Liver (tissue), 3 donors: Measurements from ENCODE around the gene MCF2L.

ENCODE experiments used
- CTCF ChIP-seq: fragments of 150-350 bp; IDR thresholded peaks from 2 replicates; pipeline ENCODE4 v1.5.1; 2017; ENCODE audit warnings: improper control_type of control experiment, low read depth, low read length; ENCODE audit not compliant: missing input control
- EGR1 ChIP-seq, 2 donors: IDR thresholded peaks; 2 replicates each; pipeline ENCODE4 v1.6.1; 2016 to 2018; ENCODE audit warnings: antibody characterized with exemption in 2 of 2, low read depth in 2 of 2
- GABPA ChIP-seq, 2 donors: IDR thresholded peaks in 1 of 2; conservative IDR thresholded peaks in 1 of 2; 2 replicates each; pipeline ENCODE4 v1.6.1; 2016; ENCODE audit warnings: antibody characterized with exemption in 2 of 2, mild to moderate bottlenecking in 1 of 2, moderate library complexity in 1 of 2
- HNF4G ChIP-seq: IDR thresholded peaks from 2 replicates; pipeline ENCODE4 v1.6.1; 2016; ENCODE audit warnings: antibody characterized with exemption
- MAX ChIP-seq: IDR thresholded peaks from 2 replicates; pipeline ENCODE4 v1.6.1; 2016; ENCODE audit warnings: antibody characterized with exemption
- SP1 ChIP-seq: IDR thresholded peaks from 2 replicates; pipeline ENCODE4 v1.6.1; 2018; ENCODE audit warnings: antibody characterized with exemption, mild to moderate bottlenecking
- TAF1 ChIP-seq: conservative IDR thresholded peaks from 2 replicates; pipeline ENCODE4 v1.6.1; 2016; ENCODE audit warnings: antibody characterized with exemption, mild to moderate bottlenecking
- YY1 ChIP-seq: IDR thresholded peaks from 2 replicates; pipeline ENCODE4 v1.6.1; 2016; ENCODE audit warnings: antibody characterized with exemption, mild to moderate bottlenecking
- donor health status: healthy.
- donor health status: healthy.

- no peak for TF ChIP-seq CTCF
- no peak for TF ChIP-seq MAX
- no peak for TF ChIP-seq YY1
- TF ChIP-seq HNF4G = no peak
- no peak for TF ChIP-seq TAF1
- no peak for TF ChIP-seq SP1
- no peak for TF ChIP-seq GABPA (IDR thresholded peaks at IDR 0.05 in 1 of 2, conservative IDR thresholded peaks at IDR 0.05 in 1 of 2)
- TF ChIP-seq EGR1 (IDR thresholded peaks at IDR 0.05; ENCODE audit: low read depth in 2 of 2) = no peak
Observed at GRCh38 chr13:113080361-113080831, 111.4 kb downstream of the MCF2L start.
